Mammary epithelial cell (primary cell): ENCODE results near the gene IMPDH2.

Experiments
- CTCF ChIP-seq, 2 donors: IDR thresholded peaks in 1 of 2; conservative IDR thresholded peaks in 1 of 2; 2 replicates each; pipeline ENCODE4 v1.5.1; 2011 to 2012; ENCODE audit warnings: inconsistent platforms in 2 of 2, low read length in 2 of 2, mild to moderate bottlenecking in 2 of 2, control low read depth in 1 of 2, low read depth in 1 of 2; ENCODE audit not compliant: insufficient read depth in 1 of 2; ENCODE audit errors: extremely low read depth in 1 of 2
- EZH2 ChIP-seq: IDR thresholded peaks from 2 replicates; pipeline ENCODE4 v1.6.1; 2012; ENCODE audit warnings: low read length, inconsistent platforms, borderline replicate concordance

- TF ChIP-seq CTCF (conservative IDR thresholded peaks at IDR 0.05 in 1 of 2, IDR thresholded peaks at IDR 0.05 in 1 of 2; ENCODE audit: extremely low read depth in 1 of 2, insufficient read depth in 1 of 2, low read depth in 1 of 2, low read length in 2 of 2), result no peak
- TF ChIP-seq EZH2, result no peak
Observed at GRCh38 chr3:49026536-49026935, 2.7 kb downstream of the IMPDH2 start.
